HG03469 (cell line): ENCODE data around the gene CALU.

Experiments
- ATAC-seq: cut with Tn5 transposase; IDR thresholded peaks from one replicate; pipeline ENCODE4 v1.9.1; 2021; ENCODE audit warnings: mild to moderate bottlenecking, moderate library complexity, moderate number of reproducible peaks; ENCODE audit not compliant: unreplicated experiment

The CALU gene

GRCh38 chr7:128724743-128725142, 14.4 kb upstream of the CALU start:
- no peak for ATAC-seq

DNA sequence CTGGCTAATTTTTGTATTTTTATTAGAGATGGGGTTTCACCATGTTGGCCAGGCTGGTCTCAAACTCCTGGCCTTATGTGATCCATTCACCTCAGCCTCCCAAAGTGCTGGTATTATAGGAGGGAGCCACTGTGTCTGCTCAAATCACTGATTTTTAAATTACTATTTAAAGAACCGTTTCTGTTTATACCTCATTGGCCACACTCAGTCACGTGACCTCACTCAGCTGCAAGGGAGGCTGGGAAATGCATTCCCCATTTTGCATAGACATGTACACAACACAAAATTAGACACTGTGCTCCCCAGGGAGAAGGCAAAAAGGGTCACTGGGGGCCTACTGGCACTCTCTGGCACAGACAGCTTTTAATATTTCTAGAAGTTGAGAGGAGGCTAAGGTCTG, 13.6 kb upstream of the CALU start:
- ATAC-seq, result no peak

- ATAC-seq, result no peak
Measured at GRCh38 chr7:128726059-128726736, 13.0 kb upstream of the CALU start.

DNA sequence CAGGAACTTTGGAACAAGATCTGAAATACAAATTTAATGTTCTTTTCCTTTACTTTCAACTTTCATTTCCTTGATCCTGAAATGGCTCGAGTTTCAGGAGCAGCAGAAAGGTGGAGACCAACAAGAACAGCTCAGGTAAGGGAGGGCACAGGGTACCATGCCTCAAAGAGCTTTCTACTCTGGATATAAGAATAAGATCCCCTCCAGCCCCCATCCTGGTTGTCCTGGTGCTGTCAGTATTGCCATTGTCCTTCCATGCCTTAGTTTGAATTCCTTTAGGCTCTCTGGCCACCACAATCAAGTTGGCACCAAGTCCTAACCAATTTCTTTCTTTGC, 12.5 kb upstream of the CALU start:
- ATAC-seq, result no peak

GRCh38 chr7:128727239-128727638, 11.9 kb upstream of the CALU start:
- no peak for ATAC-seq

GRCh38 chr7:128728598-128728997, 10.6 kb upstream of the CALU start:
- no peak for ATAC-seq

- no peak for ATAC-seq
Measured at GRCh38 chr7:128729494-128729893, 9.7 kb upstream of the CALU start.

DNA sequence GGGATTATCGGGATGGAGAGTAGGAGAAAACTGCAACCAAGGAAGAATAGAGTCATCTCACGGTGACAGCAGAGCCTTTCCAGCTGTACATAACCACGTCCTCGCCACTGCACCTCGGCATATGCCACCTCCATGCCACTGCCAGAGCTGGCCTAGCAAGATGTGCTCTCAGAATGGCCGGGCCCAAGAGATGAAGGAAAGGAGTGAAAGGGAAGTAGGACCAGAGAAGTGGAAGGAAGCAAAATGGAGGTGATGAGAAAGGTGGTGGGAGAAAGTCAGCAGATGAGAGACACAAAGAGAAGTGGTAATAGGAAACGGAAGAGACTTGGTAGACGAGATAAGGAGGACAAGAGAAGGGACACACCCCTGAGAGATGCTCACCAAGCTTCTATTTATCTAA, 8.0 kb upstream of the CALU start:
- ATAC-seq, result no peak

DNA sequence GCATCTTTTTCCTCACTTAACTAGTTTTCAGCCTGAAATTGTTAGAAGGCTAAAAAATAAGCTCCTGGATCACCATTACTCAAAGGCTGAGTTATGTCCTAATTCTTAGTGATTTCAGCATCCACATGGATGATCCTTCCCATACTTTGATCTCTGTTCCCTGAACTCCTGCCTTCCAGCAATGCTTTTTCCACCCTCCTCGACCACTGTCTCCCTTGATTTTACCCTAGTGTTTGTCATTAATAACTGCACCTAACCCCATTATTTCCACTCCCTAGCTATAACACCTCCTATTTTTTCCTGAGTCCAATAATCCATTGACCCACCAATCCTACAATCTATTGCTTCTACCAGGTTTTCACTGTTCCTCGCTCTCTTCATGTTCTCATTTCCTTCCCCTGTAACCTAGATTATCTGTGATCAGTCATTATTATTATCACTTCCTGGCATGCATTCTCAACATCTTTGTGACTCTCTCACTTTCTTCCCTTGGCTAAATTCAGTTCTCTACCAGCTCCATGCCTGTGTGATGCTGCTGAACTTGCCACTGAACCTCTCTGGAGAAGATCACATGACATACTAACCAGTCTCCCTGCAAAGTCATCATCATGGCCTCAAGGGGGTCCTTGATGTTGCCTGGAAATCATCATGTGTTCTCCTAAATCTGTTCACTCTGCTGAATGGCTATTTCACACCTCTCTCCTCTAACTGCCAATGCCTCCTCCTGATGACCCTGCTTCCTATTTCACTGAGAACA, 6.5 kb upstream of the CALU start:
- ATAC-seq, result no peak

- ATAC-seq, result no peak
Measured at GRCh38 chr7:128733278-128733645, 5.9 kb upstream of the CALU start.

DNA sequence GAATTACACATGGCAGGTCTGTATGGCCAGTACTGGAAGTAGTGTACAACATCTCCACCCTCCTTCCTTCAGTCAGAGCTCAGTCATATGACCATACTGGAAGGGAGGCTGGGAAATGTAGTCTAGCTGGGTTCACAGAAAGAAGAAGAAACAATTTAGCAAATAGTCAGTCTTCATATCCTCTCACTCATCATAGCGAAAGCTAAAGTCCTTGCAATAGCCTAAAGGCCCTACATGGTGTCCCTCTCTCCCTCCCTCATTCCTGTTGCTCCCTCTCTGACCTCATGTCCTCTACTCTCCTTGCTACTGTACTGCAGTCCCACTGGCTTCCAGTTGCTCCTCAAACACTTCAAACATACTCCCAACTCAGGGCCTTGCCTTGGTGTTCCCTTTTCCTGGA, 4.3 kb upstream of the CALU start:
- no peak for ATAC-seq

DNA sequence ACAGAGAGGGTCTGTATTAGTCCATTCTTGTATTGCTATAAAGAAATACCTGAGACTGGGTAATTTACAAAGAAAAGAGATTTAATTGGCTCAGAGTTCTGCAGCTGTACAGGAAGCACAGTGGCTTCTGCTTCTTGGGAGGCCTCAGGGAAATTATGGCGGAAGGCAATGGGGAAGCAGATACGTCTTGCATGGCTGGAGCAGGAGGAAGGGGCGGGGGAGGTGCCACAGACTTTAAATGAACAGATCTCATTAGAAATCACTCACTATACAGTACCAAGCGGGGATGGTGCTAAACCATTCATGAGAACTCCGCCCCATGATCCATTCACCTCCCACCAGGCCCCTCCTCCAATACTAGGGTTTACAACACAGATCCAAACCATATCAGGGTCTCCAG, 3.7 kb upstream of the CALU start:
- ATAC-seq, result no peak

DNA sequence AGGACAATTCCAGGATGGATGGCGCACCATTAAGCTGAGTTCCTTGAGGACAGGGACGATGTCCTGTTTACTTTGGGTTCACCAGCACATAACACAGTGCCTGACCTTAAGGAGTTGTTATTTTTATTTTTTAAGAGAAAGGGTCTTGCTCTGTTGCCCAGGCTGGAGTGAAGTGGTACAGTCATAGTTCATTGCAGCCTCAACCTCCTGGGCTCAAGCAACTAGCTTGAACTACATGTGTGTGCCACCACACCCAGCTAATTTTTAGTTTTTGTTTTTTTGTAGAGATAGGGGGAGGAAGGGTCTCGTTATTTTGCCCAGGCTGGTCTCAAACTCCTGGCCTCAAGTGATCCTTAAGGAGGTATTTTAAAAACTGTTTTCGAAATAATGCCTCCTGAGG, 1.7 kb upstream of the CALU start:
- ATAC-seq, result no peak

DNA sequence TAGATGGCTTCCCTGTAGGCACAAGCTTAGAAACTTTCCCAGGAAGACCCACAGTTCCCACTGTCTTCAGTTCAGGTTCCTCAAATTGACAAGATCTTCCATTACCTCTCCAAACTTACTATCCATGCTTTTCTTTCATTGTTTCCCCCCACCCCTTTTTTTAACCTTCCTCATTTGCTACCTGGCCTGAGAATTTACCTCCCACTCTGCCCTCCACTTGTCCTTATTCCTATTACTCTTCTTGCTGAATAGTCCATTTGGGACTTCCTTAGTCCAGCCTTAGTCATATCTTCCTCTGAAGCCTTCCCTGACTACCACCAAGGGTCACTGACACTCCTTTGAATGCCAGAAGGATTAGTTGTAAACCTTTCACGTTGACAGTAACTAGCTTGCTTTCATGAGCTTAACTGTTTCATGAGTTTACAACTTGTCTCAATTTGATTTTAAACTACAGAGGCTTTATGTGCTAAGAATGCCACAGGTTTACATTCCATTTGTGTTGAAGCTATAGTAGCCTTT, 1.2 kb upstream of the CALU start:
- no peak for ATAC-seq

- no peak for ATAC-seq
Measured at GRCh38 chr7:128738570-128739047, 550 bp upstream of the CALU start.

GRCh38 chr7:128739990-128740682, 977 bp downstream of the CALU start:
- ATAC-seq, result no peak

GRCh38 chr7:128740996-128741395, 1.8 kb downstream of the CALU start:
- no peak for ATAC-seq

GRCh38 chr7:128741491-128741890, 2.3 kb downstream of the CALU start:
- ATAC-seq, result no peak

DNA sequence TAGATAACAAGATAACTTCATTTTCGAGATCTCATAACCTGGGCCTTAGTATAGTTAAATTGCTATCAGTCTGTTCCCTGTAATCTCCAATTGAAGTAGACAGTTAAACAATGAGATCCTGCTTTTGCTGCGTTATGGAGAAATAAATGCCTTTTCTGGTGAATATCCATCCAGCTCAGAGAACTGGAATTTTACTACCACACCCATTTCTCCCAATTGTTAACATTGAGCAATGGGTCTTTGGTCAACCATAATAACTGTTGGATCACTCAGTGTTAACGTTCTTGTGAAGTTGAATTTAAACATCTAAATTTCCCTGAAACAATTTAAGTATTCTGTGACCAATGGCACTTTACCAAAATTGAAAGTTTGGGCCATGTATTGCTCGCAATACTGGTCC, 3.0 kb downstream of the CALU start:
- ATAC-seq, result no peak

DNA sequence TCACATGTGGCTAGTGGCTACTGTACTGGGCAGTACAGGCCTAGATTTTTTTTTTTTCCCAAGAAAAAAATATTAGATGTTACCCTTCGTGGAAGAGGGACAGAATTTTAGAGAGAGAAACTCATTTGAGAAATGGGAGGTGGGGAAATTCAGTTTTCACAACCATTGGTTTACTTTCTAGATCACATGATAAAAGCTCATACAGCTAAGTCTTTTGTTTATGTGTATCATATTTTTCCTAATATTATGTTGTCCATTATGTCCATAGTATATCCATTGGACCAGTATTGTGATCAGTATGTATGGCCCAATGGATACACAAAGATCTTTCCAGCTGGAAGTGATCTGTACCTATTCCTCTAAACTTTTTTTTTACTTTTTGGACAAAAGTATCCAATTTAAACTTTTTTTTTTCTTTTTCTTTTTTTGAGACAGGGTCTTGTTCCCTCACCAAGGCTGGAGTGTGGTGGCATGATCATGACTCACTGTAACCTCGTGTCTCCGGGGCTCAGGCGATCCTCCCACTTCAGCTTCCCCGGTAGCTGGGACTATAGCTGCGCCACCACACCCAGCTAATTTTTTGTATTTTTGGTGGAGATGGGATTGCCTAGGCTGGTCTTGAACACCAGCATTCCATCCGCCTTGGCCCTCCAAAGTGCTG, 4.1 kb downstream of the CALU start:
- ATAC-seq, result no peak

DNA sequence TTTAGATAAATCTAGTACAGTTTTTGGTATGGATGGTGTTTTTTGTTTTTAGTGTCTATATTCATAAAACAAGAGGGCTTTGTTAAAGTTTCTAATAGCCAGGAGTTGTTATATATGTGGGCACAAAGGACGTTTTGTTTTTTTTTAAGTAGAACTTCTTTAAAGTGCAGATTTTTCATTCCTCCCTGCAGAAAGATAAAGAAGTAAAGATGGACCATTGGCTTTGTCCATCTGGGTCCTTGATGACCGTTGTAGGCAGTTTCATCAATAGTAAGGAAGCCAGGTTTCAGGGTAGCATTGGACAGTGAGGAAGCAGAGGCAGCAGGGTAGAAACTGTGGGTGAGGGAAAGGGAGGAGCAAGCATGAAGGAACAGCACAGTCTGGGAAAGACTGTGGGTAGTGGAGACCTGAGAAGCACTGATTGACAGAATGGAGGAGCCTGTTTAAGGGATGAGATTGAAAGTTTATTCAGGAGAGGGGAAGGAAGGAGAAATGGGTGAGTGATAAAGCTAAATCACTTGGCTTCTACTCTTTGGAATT, 5.3 kb downstream of the CALU start:
- ATAC-seq, result no peak
